Left lung (tissue), 10 donors: Measurements from ENCODE around the gene MED25. TPM values are rescaled to one million over a fixed set of nuclear protein-coding genes. Genes with fewer than 3 reads are reported as not detected.

Source experiments
- ATAC-seq: fragments of 200-7000 bp; cut with Tn5 transposase; one replicate; pipeline ENCODE4 v1.9.1; 2020; ENCODE audit warnings: moderate library complexity
- DNase-seq, 4 donors: peaks; one replicate each; pipeline ENCODE4 v3.0.0-alpha.2; 2013 to 2020
- H3K27ac ChIP-seq, 2 donors: fragments of 200-600 bp; sonication (generic) in 1 of 2; one replicate each; pipeline versions ENCODE4 v1.5.0 to v1.8.0; 2020 to 2021
- H3K27me3 ChIP-seq, 2 donors: fragments of 200-600 bp; sonication (generic) in 1 of 2; one replicate each; pipeline versions ENCODE4 v1.5.0 to v1.8.0; 2020 to 2021
- H3K36me3 ChIP-seq, 2 donors: fragments of 200-600 bp; sonication (generic) in 1 of 2; one replicate each; pipeline versions ENCODE4 v1.5.0 to v1.8.0; 2020 to 2021
- H3K4me1 ChIP-seq, 2 donors: fragments of 200-600 bp; one replicate each; pipeline ENCODE4 v1.8.0; 2021
- H3K4me3 ChIP-seq, 2 donors: fragments of 200-600 bp; sonication (generic) in 1 of 2; one replicate each; pipeline versions ENCODE4 v1.5.0 to v1.8.0; 2020 to 2021; ENCODE audit warnings: mild to moderate bottlenecking in 1 of 2
- H3K9me3 ChIP-seq, 2 donors: fragments of 200-600 bp; sonication (generic) in 1 of 2; one replicate each; pipeline versions ENCODE4 v1.5.0 to v1.8.0; 2020 to 2021
- intact Hi-C, 2 donors: fragments of 100-400 bp; cut with DNase I; formaldehyde crosslinking; loops; one replicate each; pipeline versions ENCODE4 v1.11.2 to v1.14.2; 2022
- polyA plus RNA-seq, 6 donors: library from polyadenylated mRNA; unstranded; fragments of 120-200 nt; gene quantifications; one replicate each; pipeline ENCODE4 v1.2.1, GENCODE V29; 2013; ENCODE audit not compliant: insufficient read length in 6 of 6
- total RNA-seq, 2 donors: library from RNA; stranded (reverse); fragmentation: NEBNext Ultra II Directional; extraction: Animal tissue kit (Norgen Biotek cat#: 25700); gene quantifications; one replicate each; pipeline ENCODE4 v1.2.1, GENCODE V29; 2021
- TF ChIP-seq, protein P1 (sequence below), 2 donors: fragments of 200-600 bp; sonication (generic) in 1 of 2; IDR thresholded peaks; one replicate each; pipeline versions ENCODE4 v1.5.0 to v1.8.0; 2021; ENCODE audit warnings: antibody characterized with exemption in 2 of 2
- donor health status: DM: no; HTN: yes; CAD: no.
- donor health status: DM: no; HTN: no; CAD: no.

Gene MED25
- total and polyA plus RNA-seq, 8 donors: 52.1 to 67.4 (median 57.6) TPM

DNA sequence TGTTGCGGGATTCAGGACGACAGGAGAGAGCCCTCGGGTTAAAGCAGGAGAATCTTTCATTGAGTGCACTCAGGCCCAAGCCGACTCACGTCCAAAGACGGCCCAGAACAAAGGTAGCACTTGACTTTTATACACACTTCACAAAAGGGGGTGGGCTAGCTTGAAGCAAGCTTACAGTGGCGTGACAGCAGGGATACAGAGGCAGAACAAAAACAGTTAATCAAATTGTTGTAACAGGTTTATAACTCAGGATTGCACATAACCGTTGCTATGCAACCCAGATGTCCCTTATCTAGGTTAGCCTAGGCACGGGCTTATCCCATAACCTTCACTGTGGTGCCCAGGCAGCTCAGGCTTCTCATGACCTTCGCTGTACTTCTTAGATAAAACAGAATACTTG, 2.0 kb downstream of the MED25 start:
- Histone ChIP-seq H3K27ac (no peak overlapping the region), H3K4me1 (peaks cover 8 to 26% of the 10 kb centered on the region in 2 donors), H3K4me3 (no peak overlapping the region), H3K36me3 (peaks cover 0 to 25% of the 10 kb centered on the region in 2 donors), H3K9me3 (no peaks in the 10 kb centered on the region), H3K27me3 (no peaks in the 10 kb centered on the region)
- intact Hi-C loops: no loop called here
- TF ChIP-seq, protein P1, sequence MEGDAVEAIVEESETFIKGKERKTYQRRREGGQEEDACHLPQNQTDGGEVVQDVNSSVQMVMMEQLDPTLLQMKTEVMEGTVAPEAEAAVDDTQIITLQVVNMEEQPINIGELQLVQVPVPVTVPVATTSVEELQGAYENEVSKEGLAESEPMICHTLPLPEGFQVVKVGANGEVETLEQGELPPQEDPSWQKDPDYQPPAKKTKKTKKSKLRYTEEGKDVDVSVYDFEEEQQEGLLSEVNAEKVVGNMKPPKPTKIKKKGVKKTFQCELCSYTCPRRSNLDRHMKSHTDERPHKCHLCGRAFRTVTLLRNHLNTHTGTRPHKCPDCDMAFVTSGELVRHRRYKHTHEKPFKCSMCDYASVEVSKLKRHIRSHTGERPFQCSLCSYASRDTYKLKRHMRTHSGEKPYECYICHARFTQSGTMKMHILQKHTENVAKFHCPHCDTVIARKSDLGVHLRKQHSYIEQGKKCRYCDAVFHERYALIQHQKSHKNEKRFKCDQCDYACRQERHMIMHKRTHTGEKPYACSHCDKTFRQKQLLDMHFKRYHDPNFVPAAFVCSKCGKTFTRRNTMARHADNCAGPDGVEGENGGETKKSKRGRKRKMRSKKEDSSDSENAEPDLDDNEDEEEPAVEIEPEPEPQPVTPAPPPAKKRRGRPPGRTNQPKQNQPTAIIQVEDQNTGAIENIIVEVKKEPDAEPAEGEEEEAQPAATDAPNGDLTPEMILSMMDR (IDR thresholded peaks at IDR 0.05): no peak
- no peak for ATAC-seq
- DNase-seq: no peak

DNA sequence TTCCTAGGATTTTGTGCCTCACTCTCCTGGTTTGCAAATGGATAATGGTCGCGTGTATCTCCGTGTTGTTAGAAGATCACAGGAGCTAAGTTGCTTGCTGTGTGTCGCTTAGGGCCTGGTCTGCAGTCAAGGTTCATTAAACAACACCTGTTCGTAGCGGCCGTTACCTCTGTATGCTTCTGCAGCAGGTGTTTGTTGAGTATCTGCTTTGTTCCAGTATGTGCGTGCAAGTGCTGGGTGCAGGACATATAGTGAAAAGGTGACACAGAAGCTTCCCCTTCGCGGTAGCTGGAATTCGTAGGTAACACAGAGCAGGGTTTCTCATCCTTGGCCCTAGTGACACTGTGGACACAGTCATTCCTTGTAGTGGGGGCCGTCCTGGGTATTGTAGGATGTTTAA, 5.4 kb downstream of the MED25 start:
- TF ChIP-seq, protein P1 (IDR thresholded peaks at IDR 0.05): no peak
- no peaks in the 10 kb centered on the region for H3K27me3 ChIP-seq
- no peaks in the 10 kb centered on the region for H3K9me3 ChIP-seq
- intact Hi-C loops: no loop called here
- H3K36me3 ChIP-seq: peaks cover 0 to 45% of the 10 kb centered on the region in 2 donors
- no peak for ATAC-seq
- peaks cover 8 to 26% of the 10 kb centered on the region in 2 donors for H3K4me1 ChIP-seq
- no peak overlapping the region for H3K27ac ChIP-seq
- no peak overlapping the region for H3K4me3 ChIP-seq
- DNase-seq: no peak

DNA sequence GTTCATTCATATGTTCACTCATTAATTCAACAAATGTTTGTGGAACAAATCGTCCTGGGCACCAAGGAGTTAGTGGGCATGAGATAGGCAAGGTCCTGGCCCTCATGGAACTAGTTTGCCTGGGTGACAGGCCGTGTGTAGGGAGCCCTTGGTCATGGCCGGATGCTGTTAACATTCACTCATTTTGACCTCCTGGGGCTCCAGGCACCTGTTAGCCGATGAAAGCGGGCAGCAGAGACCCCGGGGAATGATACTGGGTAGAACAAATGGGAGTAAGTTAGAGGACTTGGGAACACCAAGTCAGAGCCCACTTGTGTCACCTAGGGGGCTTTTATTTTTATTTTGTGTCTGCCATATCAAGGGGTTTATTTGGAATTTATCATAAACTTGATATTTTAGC, 6.6 kb downstream of the MED25 start:
- TF ChIP-seq, protein P1 (IDR thresholded peaks at IDR 0.05): no peak
- Histone ChIP-seq H3K4me3 (no peak overlapping the region), H3K9me3 (no peaks in the 10 kb centered on the region), H3K27ac (no peak overlapping the region), H3K36me3 (peaks cover 0 to 57% of the 10 kb centered on the region in 2 donors), H3K27me3 (no peaks in the 10 kb centered on the region), H3K4me1 (peaks cover under 1 to 16% of the 10 kb centered on the region in 2 donors)
- intact Hi-C loops: no loop called here
- DNase-seq: no peak
- ATAC-seq: no peak

DNA sequence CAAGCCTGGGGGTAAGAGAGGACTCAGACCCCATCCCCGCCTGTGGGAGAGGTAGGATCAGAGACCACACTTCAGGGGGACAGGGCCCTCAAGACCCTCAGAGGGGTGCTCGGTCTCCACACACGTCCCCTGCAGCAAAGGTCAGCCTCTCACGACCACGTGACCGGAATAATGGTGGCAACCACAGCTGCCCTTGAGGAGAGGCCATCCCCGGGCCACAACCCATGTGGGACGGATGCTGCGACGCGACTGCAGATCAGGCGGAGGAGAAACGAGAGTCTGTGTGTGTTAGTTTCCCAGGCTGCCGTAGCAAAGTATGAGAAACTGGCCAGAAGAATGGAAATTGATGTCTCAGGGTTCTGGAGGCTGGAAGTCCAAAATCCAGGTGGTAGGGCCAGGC, 8.9 kb downstream of the MED25 start:
- H3K36me3 ChIP-seq: peaks cover 0 to 78% of the 10 kb centered on the region in 2 donors
- no peak overlapping the region for H3K4me3 ChIP-seq
- peaks cover 0 to 13% of the 10 kb centered on the region in 2 donors for H3K4me1 ChIP-seq
- intact Hi-C loops: no loop called here
- no peak for ATAC-seq
- H3K27me3 ChIP-seq: no peaks in the 10 kb centered on the region
- TF ChIP-seq, protein P1 (IDR thresholded peaks at IDR 0.05): no peak
- H3K9me3 ChIP-seq: no peaks in the 10 kb centered on the region
- no peak overlapping the region for H3K27ac ChIP-seq
- no peak for DNase-seq

DNA sequence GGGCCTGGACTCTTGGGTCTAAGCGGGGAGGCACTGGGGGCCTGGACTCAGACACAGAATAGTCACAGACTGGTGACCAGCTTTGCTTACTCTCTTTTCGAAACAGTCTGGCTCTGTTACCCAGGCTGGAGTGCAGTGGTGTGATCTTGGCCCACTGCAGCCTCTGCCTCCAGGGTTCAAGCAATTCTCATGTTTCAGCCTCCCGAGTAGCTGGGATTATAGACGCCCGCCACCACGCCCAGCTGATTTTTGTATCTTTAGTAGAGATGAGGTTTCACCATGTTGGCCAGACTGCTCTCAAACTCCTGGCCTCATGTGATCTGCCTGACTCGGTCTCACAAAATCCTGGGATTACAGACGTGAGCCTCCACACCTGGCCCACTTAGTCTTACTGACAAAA, 11.1 kb downstream of the MED25 start:
- ATAC-seq (no peak), DNase-seq (no peak)
- Histone ChIP-seq H3K4me1 (peaks cover 0 to 26% of the 10 kb centered on the region in 2 donors), H3K36me3 (peaks cover 0 to 83% of the 10 kb centered on the region in 2 donors), H3K9me3 (no peaks in the 10 kb centered on the region), H3K27ac (no peak overlapping the region), H3K4me3 (no peak overlapping the region), H3K27me3 (no peaks in the 10 kb centered on the region)
- intact Hi-C loops: no loop called here
- TF ChIP-seq, protein P1 (IDR thresholded peaks at IDR 0.05): no peak
